Stimulated activated CD8-positive, alpha-beta memory T cell treated with anti-CD3 and anti-CD28 coated beads, Interleukin-7, amount 100 ng/mL, for 4 hours (primary cell): ENCODE results near the gene CCDC12.

Experiments used
- DNase-seq, 2 donors: peaks; one replicate each; pipeline ENCODE4 v3.0.0-alpha.2; 2020; ENCODE audit warnings: low read depth in 2 of 2

CCDC12 gene

DNA sequence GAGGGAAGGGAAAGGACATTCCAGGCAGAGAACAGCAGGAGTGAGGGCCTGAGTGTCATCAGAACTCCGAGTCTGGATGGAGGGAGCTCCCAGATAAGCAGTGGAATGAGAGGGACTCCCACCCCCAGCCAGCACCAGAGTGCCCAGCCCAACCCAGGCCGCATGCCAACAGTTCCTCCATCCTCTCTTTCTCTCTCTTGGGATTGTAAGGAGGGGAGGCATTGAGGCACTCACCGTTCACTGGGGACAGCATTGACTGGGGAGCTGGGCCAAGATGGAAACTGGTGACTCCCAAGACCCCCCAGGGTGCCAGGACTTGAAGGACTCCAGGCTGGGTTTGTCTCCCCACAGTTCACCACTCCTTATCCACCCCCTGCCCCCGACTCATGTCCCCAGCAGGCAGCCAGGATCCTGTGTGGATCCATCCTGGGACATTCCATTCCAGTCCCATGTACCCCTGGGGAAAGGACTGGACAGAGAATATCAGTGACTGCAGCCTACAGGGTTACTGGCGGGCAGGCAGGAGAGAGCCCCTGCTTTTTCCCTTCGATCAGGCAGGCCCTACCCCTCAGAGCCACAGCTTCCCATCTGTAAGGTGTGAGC, 83.3 kb downstream of the CCDC12 start:
- no peak for DNase-seq

DNA sequence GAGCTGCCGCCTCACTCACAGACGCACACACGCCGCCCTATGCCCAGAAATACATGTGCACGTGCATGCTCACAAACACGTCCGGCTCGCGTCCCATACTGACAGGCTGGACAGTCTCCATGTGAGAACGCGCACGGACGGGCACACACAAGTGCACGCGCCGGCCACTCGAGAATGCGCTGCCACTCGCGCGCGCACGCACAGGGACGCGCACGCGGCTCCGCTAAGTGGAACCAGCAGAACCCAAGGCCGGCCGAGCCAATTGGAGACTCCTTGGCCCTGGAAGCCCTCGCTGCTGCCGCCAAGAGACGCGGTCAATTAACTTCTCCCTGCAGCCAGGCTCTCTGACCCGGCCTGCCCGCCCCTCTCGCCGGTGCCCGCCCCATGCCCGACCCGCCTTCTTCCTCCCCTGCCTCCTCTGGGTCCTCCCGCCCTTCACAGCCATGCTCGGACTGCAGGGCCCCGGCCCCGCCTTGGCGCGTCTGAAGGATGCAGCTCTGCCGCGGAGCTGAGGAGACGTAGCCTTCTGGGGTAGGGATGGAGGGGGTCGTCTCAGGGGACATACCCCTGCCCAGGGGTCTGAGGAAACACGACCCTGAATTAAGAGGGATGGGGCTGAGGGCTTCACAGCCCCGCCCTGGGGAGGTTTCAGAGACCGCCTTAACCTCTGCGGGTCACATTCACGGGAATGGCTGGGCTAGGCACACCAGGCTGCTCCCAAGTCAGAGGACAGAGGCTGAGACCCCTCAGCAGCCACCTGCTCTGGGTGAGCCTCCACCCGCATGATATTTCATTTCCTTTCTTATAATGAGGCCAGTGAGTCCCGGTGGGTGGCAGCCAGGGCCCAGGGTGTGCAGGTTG, 84.0 kb downstream of the CCDC12 start:
- no peak for DNase-seq

DNA sequence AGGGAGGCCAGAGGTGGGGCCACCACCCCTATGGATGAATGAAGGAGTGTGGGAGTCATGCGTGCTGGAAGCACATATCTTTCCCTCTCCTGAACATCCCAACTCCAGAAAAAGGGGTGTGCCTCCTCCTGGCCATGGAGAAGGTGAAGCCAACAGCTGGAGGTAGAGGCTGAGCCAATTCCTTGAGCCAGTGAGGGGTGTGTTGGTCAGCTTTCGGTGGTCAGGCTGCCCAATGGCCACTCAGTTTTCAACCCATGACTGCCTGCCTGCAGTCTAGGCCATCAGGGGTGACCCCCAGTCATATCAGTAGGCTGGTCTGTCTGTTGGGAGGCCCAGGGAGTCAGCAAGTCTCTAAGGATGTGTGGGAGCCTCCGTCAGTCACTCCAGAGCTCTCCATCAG, 85.4 kb downstream of the CCDC12 start:
- DNase-seq, result no peak

DNA sequence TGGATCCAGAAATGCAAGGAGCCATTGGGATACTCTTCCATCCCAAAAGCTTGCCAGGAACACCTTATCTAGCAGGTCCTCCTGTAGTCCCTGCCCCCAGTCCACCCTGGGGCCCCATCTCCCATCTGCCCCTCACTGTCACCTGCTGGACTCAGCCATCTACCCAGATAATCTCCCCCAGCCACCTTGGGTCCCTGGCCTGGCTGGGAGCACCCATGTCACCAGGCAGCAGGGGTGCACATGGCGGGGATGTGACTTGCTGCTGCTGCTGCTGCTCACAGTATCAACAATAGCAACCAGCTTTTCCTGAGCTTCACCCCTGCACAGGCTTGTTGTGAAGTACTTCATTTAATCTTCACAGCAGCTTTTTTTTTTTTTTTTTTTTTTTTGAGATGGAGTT, 86.4 kb downstream of the CCDC12 start:
- no peak for DNase-seq

DNA sequence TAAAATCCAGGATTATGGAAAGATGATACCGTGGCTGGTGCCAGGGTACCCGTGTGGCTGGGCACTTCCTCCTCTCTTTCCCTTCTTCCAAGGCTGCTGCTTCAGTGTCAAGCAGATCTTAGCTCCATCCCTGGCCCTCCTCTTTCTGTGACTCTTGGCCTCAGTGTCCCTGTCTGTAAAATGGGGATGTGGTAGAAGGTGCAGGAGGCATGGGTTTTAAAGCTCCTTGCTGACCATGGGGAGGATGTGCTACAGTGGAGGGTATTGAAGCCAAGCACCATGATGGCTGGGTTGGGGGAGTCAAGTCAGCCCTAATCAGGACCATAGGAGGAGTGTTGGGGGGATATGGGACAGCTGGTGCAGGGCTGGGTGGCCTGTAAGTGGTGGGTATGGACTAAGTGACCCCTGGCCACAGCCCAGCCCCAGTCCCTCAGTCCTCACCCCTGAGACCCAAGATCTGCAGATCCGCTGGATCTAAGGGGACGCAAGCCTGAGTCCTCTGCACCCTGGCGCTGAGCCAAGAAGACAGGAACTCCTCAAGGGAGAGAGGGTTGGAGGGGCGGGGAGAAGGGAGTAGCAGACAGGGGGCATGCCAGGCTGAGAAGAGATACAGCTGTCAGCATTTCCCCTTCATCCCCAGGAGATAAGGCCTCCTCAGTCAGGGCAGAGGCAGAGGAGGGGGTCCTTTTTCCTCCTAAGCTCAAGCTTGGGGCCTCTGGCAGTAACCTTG, 87.0 kb downstream of the CCDC12 start:
- no peak for DNase-seq

DNA sequence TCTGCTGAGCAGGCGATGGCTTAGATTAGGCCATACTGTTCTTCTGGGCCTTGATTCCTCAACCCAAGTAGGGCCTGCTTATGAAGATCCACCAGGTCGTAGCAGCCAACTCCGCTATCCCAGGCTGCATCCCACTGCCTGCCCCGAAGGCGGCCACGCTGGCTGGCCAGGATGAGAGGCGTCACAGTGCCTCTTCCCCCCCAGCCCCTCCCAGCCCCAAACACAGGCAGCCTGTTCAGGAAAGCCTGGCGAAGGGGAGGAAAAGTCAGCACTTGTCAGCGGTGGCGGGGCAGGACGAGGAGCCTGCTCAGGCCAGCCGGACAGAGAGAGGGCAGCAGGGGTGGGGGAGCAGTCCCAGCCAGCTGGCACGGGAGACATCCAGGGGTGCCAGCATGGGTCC, 87.8 kb downstream of the CCDC12 start:
- no peak for DNase-seq

DNA sequence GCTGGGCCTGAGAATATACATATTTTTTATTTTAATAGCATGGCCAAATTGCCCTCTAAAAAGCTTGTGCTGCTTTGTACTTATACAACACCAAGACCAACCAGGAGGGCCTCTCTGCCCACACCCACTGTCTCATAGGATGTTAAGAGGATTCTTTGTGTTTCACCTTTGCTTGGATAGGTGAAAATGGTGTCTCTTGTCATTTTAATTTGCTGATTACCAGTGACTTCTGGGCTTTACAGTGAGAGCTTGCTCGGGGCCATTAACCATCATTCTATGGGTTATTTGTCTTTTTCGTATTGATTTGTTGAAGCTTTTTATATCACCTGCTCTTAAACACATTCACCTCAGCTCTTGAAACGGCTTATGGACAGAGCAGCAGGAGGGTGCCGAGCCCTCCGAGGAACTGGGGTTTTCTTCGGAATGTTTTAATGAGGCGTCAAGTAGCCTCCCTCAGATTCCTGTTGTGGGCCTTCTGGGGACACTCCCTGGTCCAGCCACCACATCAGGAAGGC, 88.5 kb downstream of the CCDC12 start:
- no peak for DNase-seq

DNA sequence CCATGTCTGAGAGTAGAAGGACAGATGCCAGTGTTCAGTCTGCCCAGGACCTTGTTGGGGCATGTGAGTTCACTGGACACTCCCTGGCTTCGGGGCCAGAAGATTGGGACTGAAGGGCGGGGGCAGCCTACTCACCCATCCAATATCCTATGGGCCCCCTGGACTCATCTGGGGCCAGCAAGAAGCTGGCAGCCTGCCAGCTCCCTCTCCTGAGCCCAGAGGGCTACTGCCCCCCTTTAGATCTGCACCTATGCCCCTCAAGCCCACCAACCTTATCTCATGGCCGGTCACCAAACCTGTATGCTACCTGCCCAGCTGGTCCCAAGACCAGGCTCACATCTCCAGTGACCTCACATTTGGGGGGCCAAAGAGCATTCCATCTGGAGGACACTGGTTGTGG, 90.9 kb downstream of the CCDC12 start:
- no peak for DNase-seq

DNA sequence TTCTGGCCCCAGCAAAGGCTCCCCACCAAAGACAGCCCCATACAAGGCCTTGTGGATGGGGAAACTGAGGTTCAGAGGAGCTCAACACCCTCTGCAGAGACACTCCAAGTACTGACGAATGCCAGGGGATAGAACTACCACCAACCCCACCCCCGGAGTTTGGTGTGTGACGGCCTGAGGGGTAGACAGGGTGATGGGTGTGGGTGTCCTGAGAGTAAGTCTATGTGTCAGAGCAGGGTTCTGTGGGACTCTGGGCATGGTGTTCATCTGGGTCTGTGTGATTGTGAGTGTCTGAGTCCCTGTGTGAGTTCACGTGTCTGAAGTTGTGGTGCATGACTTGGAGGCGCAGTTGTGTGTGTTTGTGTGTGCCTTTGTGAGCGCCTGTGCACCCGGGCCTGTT, 91.6 kb downstream of the CCDC12 start:
- DNase-seq, result no peak

DNA sequence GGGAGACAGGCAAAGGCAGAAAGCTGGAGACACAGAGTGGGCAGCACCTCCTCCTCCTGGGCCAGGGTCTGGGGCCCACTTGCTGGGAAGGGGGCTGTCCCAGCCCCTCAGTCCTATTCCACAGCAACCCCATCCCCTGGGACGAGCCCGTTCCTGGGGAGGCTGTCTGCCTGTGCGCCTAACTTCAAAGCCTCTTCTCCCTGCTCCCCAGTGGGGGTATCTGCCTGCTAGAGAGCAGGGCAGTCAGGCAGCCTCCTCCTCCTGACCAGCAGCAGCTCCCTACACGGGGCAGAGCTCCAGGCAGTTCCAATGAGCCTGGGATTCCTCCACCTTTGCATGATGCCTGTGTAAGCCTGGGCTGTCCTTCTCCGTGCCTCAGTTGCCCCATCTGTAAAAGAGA, 92.1 kb downstream of the CCDC12 start:
- DNase-seq, result no peak

DNA sequence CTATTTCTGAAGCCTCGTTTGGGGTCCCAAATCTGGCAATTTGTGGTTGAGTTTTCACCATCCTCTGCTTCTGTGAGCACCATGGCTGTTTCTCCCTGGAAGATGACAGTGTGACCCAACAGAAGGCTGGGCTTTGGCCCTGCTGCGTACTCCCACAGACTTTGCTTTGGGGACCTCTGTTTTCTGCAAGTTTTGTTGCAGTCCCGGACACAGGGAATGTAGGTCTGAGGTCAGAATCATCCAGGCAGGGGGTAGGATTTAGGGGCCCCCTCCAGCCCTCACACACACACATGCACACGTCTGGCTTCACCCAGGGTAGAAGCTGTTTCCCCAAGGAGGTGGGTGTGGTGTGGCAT, 92.7 kb downstream of the CCDC12 start:
- no peak for DNase-seq

DNA sequence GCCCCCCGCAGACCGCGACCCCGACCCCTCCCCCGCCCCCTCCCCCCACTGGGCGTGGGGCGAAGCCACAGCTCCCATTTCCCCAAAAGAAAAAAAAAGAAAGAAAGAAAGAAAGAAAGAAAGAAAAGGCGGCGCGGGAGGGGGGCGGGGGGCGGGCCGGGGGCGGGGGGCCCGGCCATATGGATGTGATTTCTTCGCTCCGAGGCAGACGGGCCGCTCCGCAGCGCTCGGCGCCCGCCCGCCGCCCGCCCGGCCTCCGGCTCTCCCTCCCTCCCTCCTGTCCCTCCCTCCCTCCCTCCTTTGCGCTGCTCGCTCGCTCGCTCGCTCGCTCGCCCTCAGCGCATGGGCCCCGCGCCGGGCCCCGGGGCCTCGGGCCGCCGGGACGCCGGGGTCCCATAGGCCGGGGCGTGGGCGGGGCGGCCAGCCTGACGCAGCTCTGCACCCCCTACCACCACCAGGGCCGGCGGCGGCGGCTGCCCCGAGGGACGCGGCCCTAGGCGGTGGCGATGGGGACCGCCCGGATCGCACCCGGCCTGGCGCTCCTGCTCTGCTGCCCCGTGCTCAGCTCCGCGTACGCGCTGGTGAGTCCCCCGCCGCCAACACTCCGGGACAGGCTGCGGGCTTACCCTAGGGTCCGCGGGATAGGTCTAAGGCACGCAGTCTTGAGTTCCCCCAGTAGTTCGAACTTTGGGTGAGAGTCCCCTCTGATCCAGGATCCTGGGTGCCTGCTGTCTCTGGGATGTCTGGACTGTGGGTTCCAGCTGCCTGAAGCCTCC, 93.3 kb downstream of the CCDC12 start:
- no peak for DNase-seq

DNA sequence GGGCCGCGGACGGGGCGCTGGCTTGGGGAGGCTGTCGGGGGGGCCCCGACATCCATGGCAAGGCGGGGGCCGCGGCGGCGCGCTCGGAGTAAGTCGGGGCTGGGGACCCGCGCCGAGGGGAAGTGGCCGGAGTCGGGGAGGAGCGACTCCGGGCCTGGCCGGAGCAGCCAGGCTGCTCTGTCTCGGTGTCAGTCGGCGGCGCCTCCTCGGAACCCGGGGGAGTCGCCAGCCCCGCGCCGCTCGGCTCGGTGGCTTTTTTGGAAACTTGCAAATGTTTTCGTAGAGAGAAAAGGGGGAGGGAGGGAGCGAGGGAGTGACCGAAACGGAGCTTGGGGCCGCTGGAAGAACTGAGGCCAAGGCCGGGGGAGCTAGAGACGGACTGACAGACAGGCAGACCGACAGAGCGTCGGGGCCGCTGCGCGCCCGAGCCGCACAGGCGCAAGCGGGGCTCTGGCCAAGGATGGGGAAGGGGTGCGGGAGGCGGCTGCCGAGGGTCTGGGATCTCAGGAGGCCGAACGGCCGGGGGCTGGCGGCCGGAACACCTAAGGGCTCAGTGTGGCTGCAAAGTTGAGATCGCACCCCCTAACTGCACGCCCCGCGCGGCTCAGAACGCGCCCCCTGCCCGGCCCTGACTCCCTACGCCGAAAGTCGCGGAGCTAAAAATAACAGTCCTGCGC, 94.0 kb downstream of the CCDC12 start:
- no peak for DNase-seq

DNA sequence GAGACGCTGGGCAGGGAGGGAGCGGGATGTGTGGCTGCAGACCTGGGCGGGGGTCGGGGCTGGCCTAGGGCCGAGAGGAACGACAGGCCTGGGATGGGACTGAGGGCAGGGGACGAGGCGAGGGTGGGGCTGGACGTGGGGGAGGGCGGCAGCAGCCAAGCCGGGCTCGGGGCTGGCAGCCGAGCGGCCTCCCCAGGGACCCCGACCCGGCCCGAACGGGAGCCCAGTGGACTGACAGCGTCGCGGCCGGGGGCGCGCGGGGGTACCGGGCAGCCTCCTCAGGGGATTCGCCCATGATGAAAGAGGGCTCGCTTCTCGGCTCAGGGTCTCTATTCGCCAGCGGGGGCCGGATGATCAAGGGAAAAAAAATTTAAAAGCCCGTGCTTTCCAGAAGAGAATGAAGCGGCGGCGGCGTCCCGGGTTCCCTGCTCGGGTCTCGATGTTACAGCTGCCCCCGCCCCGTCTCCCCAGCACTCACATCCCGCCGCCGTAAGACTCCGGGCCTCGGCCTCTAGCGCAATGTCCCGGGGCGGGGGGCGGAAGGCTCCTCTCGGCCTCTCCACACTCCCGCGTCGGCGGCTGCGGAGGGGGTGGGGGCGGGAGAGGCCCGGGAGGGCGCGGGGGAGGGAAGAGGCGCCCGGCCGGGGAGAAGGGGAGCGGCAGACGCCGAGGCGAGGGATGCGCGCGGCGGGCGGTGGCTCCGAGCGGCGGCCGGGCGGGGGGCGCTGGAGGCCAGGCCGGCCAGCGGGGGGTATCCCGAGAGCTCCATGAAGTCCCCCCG, 94.8 kb downstream of the CCDC12 start:
- DNase-seq, result no peak

DNA sequence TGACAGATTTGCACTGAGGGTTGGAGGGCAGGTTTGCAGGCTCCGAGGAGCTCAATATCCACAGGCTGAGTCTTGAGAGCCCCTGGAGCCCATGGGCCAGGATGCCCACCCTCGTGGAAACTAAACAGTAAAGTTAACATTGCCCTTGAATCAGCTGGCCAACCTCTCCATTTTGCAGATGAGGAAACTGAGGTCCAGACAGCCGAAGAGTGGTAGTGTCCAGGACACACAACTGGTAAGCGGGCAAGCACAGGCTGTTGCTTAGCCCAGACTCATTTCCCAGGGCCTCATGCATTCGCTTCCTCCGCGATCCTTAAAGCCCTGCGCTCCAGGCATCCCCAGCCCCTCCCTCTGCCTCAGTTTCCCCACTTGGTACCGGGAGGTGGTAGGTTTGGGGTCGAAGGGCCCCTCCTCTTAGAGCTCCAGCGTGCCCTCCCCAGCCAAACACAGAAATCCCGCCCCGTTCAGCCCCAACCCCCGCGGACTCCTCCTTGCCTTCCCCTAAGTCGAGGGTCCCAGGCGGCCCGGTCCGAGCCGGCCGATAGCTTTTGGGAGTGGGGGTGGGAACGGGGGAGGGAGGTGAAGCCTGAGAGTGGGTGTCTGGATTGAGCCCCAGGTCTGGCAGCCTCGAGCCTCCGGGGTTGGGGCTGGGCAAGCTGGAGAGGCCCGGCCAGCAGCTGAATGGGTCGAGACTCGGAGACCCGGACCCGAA, 95.5 kb downstream of the CCDC12 start:
- no peak for DNase-seq

DNA sequence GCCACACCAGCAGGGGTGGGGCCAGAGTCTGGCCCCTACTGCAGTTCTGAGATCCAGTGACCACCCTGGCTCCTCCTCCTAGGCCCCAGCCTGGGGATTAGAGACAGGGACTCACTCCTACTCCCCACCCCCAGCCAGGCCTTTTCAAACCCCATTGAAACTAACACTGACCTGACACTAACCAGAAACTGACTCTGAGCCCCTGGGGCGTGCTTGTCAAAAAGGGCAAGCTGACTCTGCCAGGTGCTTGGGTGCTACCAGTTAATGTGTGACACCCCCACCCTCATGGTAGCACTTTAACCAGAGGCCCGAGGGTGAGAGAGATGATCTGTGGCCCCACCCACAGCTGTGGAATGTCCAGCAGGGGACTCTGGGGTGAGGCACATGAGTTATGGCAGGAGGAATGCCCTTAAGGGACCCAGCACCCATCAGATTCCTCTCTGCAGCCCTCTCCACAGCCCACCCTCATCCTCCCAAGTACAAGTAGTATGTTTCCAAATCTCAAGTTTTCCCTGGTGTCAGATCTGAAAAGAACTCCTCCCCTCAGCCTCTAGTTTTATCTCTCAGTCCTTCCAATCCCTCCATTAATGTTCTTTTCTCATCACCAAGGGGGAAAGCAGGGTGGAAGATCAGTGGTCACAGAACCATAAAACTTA, 97.6 kb downstream of the CCDC12 start:
- DNase-seq, result no peak

DNA sequence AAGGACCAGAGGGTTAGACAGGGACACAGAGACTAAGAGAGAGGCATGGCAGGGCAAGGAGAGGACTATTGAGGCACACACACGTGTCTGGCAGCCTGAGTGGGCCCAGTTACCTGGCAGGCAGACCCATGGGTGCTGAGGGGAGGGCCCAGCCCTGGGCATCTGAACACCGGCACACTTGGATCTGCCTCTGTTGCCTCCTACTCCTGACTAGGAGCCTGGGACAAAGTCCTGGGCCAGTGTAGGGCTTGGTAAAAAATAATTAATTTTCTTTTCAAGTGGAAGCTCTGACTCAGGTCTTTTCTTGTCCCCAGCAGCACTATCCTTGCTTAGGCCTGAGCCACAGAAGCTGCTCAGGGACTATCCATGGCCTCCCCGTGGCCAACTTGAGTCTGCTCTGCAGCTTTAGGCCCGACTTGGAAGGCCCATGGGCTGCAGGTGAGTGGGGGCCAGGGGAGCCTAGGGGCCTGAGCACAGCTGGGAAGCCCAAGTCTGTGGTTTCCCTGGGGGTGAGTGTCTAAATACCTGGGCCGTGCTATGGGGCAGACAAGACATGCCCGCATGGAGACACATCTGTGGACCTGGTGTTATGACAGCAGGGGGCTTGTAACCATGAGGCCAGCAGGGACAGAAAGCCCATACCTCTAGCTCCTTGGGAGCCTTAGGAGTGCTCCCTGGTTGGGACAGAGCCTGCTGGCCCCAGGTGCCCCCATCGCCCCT, 99.0 kb downstream of the CCDC12 start, which contains the start of gene PTH1R:
Gene PTH1R, plus strand, starts transcription at position 316 of the 720 bp plus-strand sequence. CDS start 5,839 bp downstream, outside the sequence.
- DNase-seq, result no peak
